Ascending aorta (tissue), 2 donors: Measurements from ENCODE around the gene LMCD1. TPM values are rescaled to one million over a fixed set of nuclear protein-coding genes. Genes with fewer than 3 reads are reported as not detected.
A peak's percentile ranks its signal among the peaks of the same experiment; 100 is the strongest.

Experiments
- DNase-seq, 2 donors: peaks; one replicate each; pipeline ENCODE4 v3.0.0-alpha.2; 2019; ENCODE audit warnings: low spot score in 2 of 2
- H3K27ac ChIP-seq, 2 donors: fragments of 200-600 bp; sonication (generic); one replicate each; pipeline ENCODE4 v1.5.1; 2016 to 2017; ENCODE audit warnings: mild to moderate bottlenecking in 1 of 2
- H3K27me3 ChIP-seq: fragments of 200-600 bp; sonication (generic); one replicate; pipeline ENCODE4 v1.5.1; 2017
- H3K36me3 ChIP-seq, 2 donors: fragments of 200-600 bp; sonication (generic); one replicate each; pipeline ENCODE4 v1.5.1; 2016
- H3K4me1 ChIP-seq, 2 donors: fragments of 200-600 bp; sonication (generic); one replicate each; pipeline ENCODE4 v1.5.1; 2016 to 2017; ENCODE audit warnings: mild to moderate bottlenecking in 1 of 2
- H3K4me3 ChIP-seq, 2 donors: fragments of 200-600 bp; sonication (generic); one replicate each; pipeline ENCODE4 v1.5.1; 2016 to 2017; ENCODE audit warnings: mild to moderate bottlenecking in 1 of 2
- H3K9me3 ChIP-seq, 2 donors: fragments of 200-600 bp; sonication (generic); one replicate each; pipeline ENCODE4 v1.5.1; 2016
- intact Hi-C: fragments of 100-400 bp; cut with DNase I; formaldehyde crosslinking; loops from one replicate; pipeline ENCODE4 v1.15.1; 2023
- total RNA-seq: library from RNA; depleted of rRNA; stranded (reverse); fragments of >200 nt; gene quantifications from one replicate; pipeline ENCODE4 v1.1.0, GENCODE V29; 2016
- TF ChIP-seq, protein P1 (sequence below), 3 experiments: fragments of 200-600 bp in 2 of 3; fragments of 450-650 bp in 1 of 3; sonication (generic) in 2 of 3; IDR thresholded peaks; one replicate each; pipeline ENCODE4 v1.5.1; 2016 to 2019; ENCODE audit warnings: antibody characterized with exemption in 3 of 3, mild to moderate bottlenecking in 1 of 3, moderate library complexity in 1 of 3

The LMCD1 gene
- total RNA-seq, 1 donor from 2014 or later: 634 TPM

- Histone ChIP-seq H3K27ac (peak overlapping the region; percentile 79 to 84), H3K27me3 (no peaks in the 10 kb centered on the region), H3K4me3 (no peak overlapping the region), H3K4me1 (peaks cover 26 to 58% of the 10 kb centered on the region in 2 donors), H3K36me3 (peaks cover 88 to 100% of the 10 kb centered on the region in 2 donors), H3K9me3 (no peaks in the 10 kb centered on the region)
- TF ChIP-seq, protein P1, sequence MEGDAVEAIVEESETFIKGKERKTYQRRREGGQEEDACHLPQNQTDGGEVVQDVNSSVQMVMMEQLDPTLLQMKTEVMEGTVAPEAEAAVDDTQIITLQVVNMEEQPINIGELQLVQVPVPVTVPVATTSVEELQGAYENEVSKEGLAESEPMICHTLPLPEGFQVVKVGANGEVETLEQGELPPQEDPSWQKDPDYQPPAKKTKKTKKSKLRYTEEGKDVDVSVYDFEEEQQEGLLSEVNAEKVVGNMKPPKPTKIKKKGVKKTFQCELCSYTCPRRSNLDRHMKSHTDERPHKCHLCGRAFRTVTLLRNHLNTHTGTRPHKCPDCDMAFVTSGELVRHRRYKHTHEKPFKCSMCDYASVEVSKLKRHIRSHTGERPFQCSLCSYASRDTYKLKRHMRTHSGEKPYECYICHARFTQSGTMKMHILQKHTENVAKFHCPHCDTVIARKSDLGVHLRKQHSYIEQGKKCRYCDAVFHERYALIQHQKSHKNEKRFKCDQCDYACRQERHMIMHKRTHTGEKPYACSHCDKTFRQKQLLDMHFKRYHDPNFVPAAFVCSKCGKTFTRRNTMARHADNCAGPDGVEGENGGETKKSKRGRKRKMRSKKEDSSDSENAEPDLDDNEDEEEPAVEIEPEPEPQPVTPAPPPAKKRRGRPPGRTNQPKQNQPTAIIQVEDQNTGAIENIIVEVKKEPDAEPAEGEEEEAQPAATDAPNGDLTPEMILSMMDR (IDR thresholded peaks at IDR 0.05): no peak
- intact Hi-C loops: no loop called here
- no peak for DNase-seq
Observed at GRCh38 chr3:8549354-8549753, 47.7 kb downstream of the LMCD1 start.

- intact Hi-C loops: loop anchor here (5.0 kb wide), 1 partner anchor 48 kb away; the partner anchor contains the start of gene LMCD1
- peak overlapping the region; percentile 79 to 84 for H3K27ac ChIP-seq
- DNase-seq: no peak
- H3K4me3 ChIP-seq: no peak overlapping the region
- no peaks in the 10 kb centered on the region for H3K9me3 ChIP-seq
- H3K4me1 ChIP-seq: peaks cover 34 to 66% of the 10 kb centered on the region in 2 donors
- no peaks in the 10 kb centered on the region for H3K27me3 ChIP-seq
- TF ChIP-seq, protein P1 (IDR thresholded peaks at IDR 0.05): no peak
- H3K36me3 ChIP-seq: peaks cover 79 to 97% of the 10 kb centered on the region in 2 donors
Observed at GRCh38 chr3:8550611-8551010, 49.0 kb downstream of the LMCD1 start.

DNA sequence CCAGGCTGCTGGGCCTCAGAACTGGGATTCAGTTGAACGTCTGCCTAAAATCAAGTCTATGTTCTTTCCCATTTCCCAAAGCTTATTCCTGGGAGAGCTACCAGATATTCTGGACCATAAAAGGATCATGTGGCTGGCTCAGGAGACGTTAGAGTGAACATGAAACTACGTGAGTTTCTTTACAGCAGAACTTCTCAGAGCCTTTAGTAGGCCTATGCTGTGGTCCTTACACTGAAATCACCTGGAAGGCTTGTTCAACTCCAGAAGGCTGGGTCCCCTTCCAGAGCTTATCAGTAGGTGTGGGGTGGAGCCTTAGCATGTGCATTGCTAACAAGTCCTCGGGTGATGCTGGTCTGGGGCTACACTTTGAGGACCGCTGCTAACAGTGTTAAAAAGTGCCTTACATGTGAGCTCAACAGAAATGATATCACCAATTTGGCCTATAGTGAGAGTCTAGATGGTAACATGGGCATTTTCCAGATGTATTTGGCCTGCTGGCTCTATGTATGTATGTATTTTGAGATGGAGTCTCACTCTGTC is 50.7 kb downstream of the LMCD1 start:
- peak overlapping the region; percentile 79 to 84 for H3K27ac ChIP-seq
- TF ChIP-seq, protein P1 (IDR thresholded peaks at IDR 0.05): no peak
- DNase-seq: no peak
- no peaks in the 10 kb centered on the region for H3K27me3 ChIP-seq
- H3K9me3 ChIP-seq: no peaks in the 10 kb centered on the region
- peaks cover 74 to 96% of the 10 kb centered on the region in 2 donors for H3K36me3 ChIP-seq
- intact Hi-C loops: loop anchor here (5.0 kb wide), 1 partner anchor 50 kb away; the partner anchor contains the start of gene LMCD1
- H3K4me1 ChIP-seq: peaks cover 40 to 80% of the 10 kb centered on the region in 2 donors
- H3K4me3 ChIP-seq: peak overlapping the region in 1 of 2 donors; percentile 9

DNA sequence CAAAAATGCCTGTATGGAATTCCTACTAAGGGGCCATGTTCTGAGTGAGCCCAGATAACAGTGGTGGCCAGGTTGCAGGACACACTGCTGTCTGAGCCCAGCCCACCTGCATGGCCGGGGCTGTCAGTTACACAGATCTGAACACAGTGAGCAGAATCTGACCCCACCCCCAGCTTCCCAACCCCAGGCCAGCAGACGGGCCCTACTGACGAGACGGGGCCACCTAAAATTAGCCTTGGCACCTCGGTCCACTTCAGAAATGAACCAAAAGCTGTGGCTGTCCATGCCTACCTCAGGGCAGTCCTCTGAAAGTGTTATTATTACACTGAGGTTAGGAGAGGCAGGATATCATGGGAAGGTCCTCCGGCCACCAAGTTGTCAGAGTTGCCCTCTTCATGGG is 51.8 kb downstream of the LMCD1 start:
- Histone ChIP-seq H3K36me3 (peaks cover 76 to 96% of the 10 kb centered on the region in 2 donors), H3K9me3 (no peaks in the 10 kb centered on the region), H3K27ac (peak overlapping the region; percentile 79 to 84), H3K4me3 (no peak overlapping the region), H3K4me1 (peaks cover 45 to 87% of the 10 kb centered on the region in 2 donors), H3K27me3 (no peaks in the 10 kb centered on the region)
- no peak for DNase-seq
- intact Hi-C loops: loop anchor here (5.0 kb wide), 1 partner anchor 51 kb away; the partner anchor contains the start of gene LMCD1
- TF ChIP-seq, protein P1 (IDR thresholded peaks at IDR 0.05): no peak

DNA sequence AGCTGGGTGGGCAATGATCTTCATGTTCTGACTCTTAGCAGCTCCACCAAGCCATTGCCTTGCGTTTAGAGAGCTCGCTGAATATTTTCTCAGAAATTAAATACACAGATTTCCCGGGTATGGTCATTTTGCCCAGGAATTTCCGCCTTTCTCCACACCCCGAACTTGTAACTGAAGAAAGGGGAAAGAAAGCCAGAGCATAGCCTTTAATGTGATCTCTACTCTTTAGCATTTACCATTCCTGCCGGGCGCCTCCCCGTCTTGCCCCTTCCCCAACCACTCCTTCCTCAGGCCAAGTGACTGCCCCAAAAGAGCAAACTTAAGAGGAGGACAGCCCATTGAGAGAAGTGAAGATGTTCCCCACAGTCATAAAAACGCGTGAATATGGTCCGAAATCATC is 53.1 kb downstream of the LMCD1 start:
- no peaks in the 10 kb centered on the region for H3K27me3 ChIP-seq
- H3K9me3 ChIP-seq: no peaks in the 10 kb centered on the region
- peaks cover 68 to 94% of the 10 kb centered on the region in 2 donors for H3K36me3 ChIP-seq
- peak overlapping the region in 1 of 2 donors; percentile 24 for H3K4me3 ChIP-seq
- DNase-seq: no peak
- H3K4me1 ChIP-seq: peaks cover 49 to 88% of the 10 kb centered on the region in 2 donors
- intact Hi-C loops: loop anchor here (5.0 kb wide), 2 partner anchors 52 to 112 kb away; partner anchors contain the start of gene LMCD1
- TF ChIP-seq, protein P1 (IDR thresholded peaks at IDR 0.05): no peak
- H3K27ac ChIP-seq: peak overlapping the region; percentile 79 to 84
